Colonic mucosa (tissue), 4 donors: ENCODE data around the gene UCKL1. TPM values are rescaled to one million over a fixed set of nuclear protein-coding genes. Genes with fewer than 3 reads are reported as not detected.

Experiments used
- DNase-seq: peaks from one replicate; pipeline ENCODE4 v3.0.0-alpha.2; 2020
- H3K27ac ChIP-seq: fragments of 200-600 bp; one replicate; pipeline ENCODE4 v1.8.0; 2021
- H3K27me3 ChIP-seq: fragments of 200-600 bp; one replicate; pipeline ENCODE4 v1.8.0; 2021
- H3K36me3 ChIP-seq: fragments of 200-600 bp; one replicate; pipeline ENCODE4 v1.8.0; 2021
- H3K4me1 ChIP-seq: fragments of 200-600 bp; one replicate; pipeline ENCODE4 v1.8.0; 2021; ENCODE audit warnings: mild to moderate bottlenecking
- H3K4me3 ChIP-seq: fragments of 200-600 bp; one replicate; pipeline ENCODE4 v1.8.0; 2021
- H3K9ac ChIP-seq, 2 donors: one replicate each; pipeline ENCODE4 v1.7.0; 2013; ENCODE audit warnings: control low read depth in 2 of 2, low read depth in 2 of 2, low read length in 2 of 2
- H3K9me3 ChIP-seq: fragments of 200-600 bp; one replicate; pipeline ENCODE4 v1.8.0; 2021
- CTCF ChIP-seq: fragments of 200-600 bp; IDR thresholded peaks from one replicate; pipeline ENCODE4 v1.8.0; 2022; ENCODE audit warnings: antibody characterized with exemption, mild to moderate bottlenecking
- intact Hi-C: fragments of 100-400 bp; cut with DNase I; formaldehyde crosslinking; loops from one replicate; pipeline ENCODE4 v1.14.1; 2022
- total RNA-seq, 2 donors: library from RNA; stranded (reverse); fragmentation: NEBNext Ultra II Directional in 1 of 2; extraction: Animal tissue kit (Norgen Biotek cat#: 25700) in 1 of 2; gene quantifications; one replicate each; pipeline ENCODE4 v1.2.1, GENCODE V29; 2021
- donor health status: healthy.
- donor health status: DM: no; HTN: no; CAD: no.
- donor health status: DM: no; HTN: no; CAD: no.

Gene UCKL1
- total RNA-seq, 2 donors from 2014 or later = 33.6 to 49.5 TPM

- no peak overlapping the region for H3K9ac ChIP-seq
- H3K27ac ChIP-seq = no peak overlapping the region
- no peak for TF ChIP-seq CTCF
- no peaks in the 10 kb centered on the region for H3K36me3 ChIP-seq
- DNase-seq = no peak
- H3K9me3 ChIP-seq = no peaks in the 10 kb centered on the region
- intact Hi-C loops = loop anchor here (5.0 kb wide), 1 partner anchor 79 kb away; the partner anchor contains the start of gene TCEA2
- no peaks in the 10 kb centered on the region for H3K27me3 ChIP-seq
- no peak overlapping the region for H3K4me3 ChIP-seq
- peaks cover 23% of the 10 kb centered on the region for H3K4me1 ChIP-seq
These were observed 26.7 kb upstream of the UCKL1 start for GRCh38 chr20:63982937-63983336.

DNA sequence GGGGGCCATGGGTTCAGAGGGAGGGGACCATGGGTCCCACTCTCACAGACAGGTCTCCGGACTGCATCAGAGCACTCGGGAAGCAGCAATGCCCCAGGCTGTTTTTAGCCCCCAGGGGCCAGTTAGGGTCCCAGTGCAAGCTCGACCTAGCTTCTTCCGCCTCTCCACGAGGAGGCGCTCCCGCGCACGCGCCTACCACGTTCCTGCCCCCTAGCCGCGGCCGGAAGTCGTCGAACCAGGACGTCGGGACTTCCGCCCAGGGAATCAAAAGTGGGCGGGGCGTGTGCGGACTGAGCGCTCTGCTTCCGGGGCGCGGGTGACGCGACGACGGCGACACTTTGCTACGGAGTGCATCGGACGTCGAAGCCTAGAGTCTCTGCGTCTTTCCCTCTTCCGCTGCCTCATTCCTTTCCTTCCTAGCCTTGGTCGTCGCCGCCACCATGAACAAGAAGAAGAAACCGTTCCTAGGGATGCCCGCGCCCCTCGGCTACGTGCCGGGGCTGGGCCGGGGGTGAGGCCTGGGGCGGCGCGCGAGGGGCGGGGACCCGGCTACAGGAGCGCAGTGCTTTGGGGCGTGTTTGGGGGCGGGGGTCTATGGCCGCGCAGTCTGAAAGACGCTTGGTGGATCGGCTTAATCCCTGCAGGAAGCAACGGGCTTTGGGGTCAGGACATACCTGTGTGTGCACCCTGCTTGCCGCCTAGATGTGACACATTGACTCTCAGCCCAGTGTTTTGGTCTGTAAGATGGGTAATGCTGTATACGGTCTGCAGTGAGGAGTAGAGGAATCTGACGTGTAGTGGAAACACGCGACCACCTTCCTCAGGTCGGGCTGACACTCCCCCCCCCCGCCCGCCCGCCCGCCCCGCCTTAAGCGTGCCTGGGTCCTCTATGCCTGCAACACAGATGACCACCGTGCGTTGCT lies 24.9 kb upstream of the UCKL1 start, which contains the start of gene PRPF6:
Gene PRPF6, plus strand, starts transcription at position 327 of the 923 bp plus-strand sequence. Its CDS starts 114 bp downstream, at position 441.
- H3K27me3 ChIP-seq = no peaks in the 10 kb centered on the region
- peak within 1 kb of the TSS; percentile 63 to 82 for H3K9ac ChIP-seq
- no peaks in the 10 kb centered on the region for H3K36me3 ChIP-seq
- peak within 1 kb of the TSS; percentile 79 for H3K4me3 ChIP-seq
- peak; percentile 65 for TF ChIP-seq CTCF
- no peaks in the 10 kb centered on the region for H3K9me3 ChIP-seq
- H3K4me1 ChIP-seq = peaks cover 23% of the 10 kb centered on the region
- intact Hi-C loops = loop anchor here (5.0 kb wide), 1 partner anchor 81 kb away; the partner anchor contains the start of gene TCEA2
- DNase-seq = peak; percentile 96
- peak within 1 kb of the TSS; percentile 70 for H3K27ac ChIP-seq

- Histone ChIP-seq H3K9ac (peak overlapping the region; percentile 28 to 82), H3K36me3 (no peaks in the 10 kb centered on the region), H3K4me3 (peak overlapping the region; percentile 79), H3K27me3 (no peaks in the 10 kb centered on the region), H3K27ac (peak overlapping the region; percentile 70), H3K9me3 (no peaks in the 10 kb centered on the region), H3K4me1 (peaks cover 23% of the 10 kb centered on the region)
- TF ChIP-seq CTCF = no peak
- DNase-seq = no peak
- intact Hi-C loops = loop anchor here (5.0 kb wide), 1 partner anchor 82 kb away; the partner anchor contains the start of gene TCEA2
These were observed 24.1 kb upstream of the UCKL1 start for GRCh38 chr20:63980317-63980805.

GRCh38 chr20:63979557-63980316 lies 23.5 kb upstream of the UCKL1 start, which contains the start of gene SAMD10:
Gene SAMD10 (minus strand): TSS chr20:63979642. CDS start chr20:63979467, 175 bp downstream.
- Histone ChIP-seq H3K27ac (peak within 1 kb of the TSS; percentile 70), H3K36me3 (no peaks in the 10 kb centered on the region), H3K4me1 (peaks cover 23% of the 10 kb centered on the region), H3K27me3 (no peaks in the 10 kb centered on the region), H3K9me3 (no peaks in the 10 kb centered on the region), H3K9ac (peak within 1 kb of the TSS; percentile 61 to 82), H3K4me3 (peak within 1 kb of the TSS; percentile 79)
- peak; percentile 67 for DNase-seq
- intact Hi-C loops = loop anchor here (5.0 to 10.0 kb wide), 3 partner anchors 83 to 445 kb away; partner anchors contain the start of genes PTK6 and TCEA2
- no peak for TF ChIP-seq CTCF

DNA sequence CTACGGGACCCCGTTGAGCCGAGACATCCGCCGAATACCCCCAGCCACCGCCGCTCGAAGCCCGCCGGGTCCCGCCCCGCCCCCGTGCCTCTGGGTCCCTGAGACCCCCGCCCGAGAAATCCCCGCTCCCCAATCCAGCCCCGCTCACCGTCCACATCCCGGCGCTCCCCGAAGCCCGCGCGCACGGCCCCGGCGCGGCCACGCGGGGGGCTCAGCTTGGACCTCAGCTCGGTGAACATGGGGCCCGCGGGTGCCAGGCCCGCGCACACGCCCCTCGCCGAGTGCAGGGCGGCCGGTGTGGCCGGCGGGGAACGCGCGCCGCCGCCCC lies 23.0 kb upstream of the UCKL1 start:
- no peaks in the 10 kb centered on the region for H3K9me3 ChIP-seq
- peak overlapping the region; percentile 55 for H3K4me3 ChIP-seq
- H3K27ac ChIP-seq = peak overlapping the region; percentile 63
- peak overlapping the region; percentile 61 to 78 for H3K9ac ChIP-seq
- intact Hi-C loops = loop anchor here (10.0 kb wide), 2 partner anchors 194 to 444 kb away; partner anchors contain the start of gene PTK6
- no peaks in the 10 kb centered on the region for H3K36me3 ChIP-seq
- TF ChIP-seq CTCF = no peak
- no peaks in the 10 kb centered on the region for H3K27me3 ChIP-seq
- peaks cover 25% of the 10 kb centered on the region for H3K4me1 ChIP-seq
- no peak for DNase-seq
